Esophagus squamous epithelium (tissue), 5 donors: ENCODE data around the gene TMEM44. TPM values are rescaled to one million over a fixed set of nuclear protein-coding genes. Genes with fewer than 3 reads are reported as not detected.
"Not testable (repeated sequence)": the region's sequence is repeated elsewhere in the genome, so short reads cannot be mapped to it uniquely, and the experiment has no call there.

Source experiments
- DNase-seq: peaks from one replicate; lab custom pipeline; 2025; lab: John Stamatoyannopoulos, UW
- H3K27ac ChIP-seq, 4 donors: fragments of 200-600 bp; sonication (generic); one replicate each; pipeline ENCODE4 v1.5.1; 2016 to 2019; ENCODE audit warnings: mild to moderate bottlenecking in 1 of 4
- H3K27me3 ChIP-seq, 4 donors: fragments of 200-600 bp; sonication (generic); 1 replicate in 3 of 4; 2 replicates in 1 of 4; pipeline versions ENCODE4 v1.5.1 to v1.6.0; 2017 to 2021; ENCODE audit warnings: antibody characterized with exemption in 1 of 4
- H3K36me3 ChIP-seq, 3 donors: fragments of 200-600 bp; sonication (generic); one replicate each; pipeline ENCODE4 v1.5.1; 2016 to 2019
- H3K4me1 ChIP-seq, 3 donors: fragments of 200-600 bp; sonication (generic); one replicate each; pipeline ENCODE4 v1.5.1; 2017 to 2019
- H3K4me3 ChIP-seq, 4 donors: fragments of 200-600 bp; sonication (generic); 1 replicate in 3 of 4; 2 replicates in 1 of 4; pipeline ENCODE4 v1.5.1; 2016 to 2019; ENCODE audit warnings: mild to moderate bottlenecking in 2 of 4, moderate library complexity in 1 of 4
- H3K9me3 ChIP-seq, 3 donors: fragments of 200-600 bp; sonication (generic); one replicate each; pipeline ENCODE4 v1.5.1; 2016 to 2019
- CTCF ChIP-seq, 6 experiments: fragments of 450-650 bp in 4 of 6; fragments of 200-600 bp in 2 of 6; sonication (generic) in 2 of 6; IDR thresholded peaks; one replicate each; pipeline ENCODE4 v1.5.1; 2016 to 2019; ENCODE audit warnings: antibody characterized with exemption in 6 of 6, mild to moderate bottlenecking in 4 of 6, moderate library complexity in 4 of 6
- POLR2A ChIP-seq, 4 donors: fragments of 450-650 bp; IDR thresholded peaks; one replicate each; pipeline ENCODE4 v1.6.1; 2017; ENCODE audit warnings: antibody characterized with exemption in 4 of 4, mild to moderate bottlenecking in 4 of 4, moderate library complexity in 3 of 4
- WGBS, 2 donors: methylation state at CpG; one replicate each; pipeline ENCODE4 v1.1.5; 2018; 5-methylcytosine and 5-hydroxymethylcytosine counted together
- intact Hi-C: fragments of 100-400 bp; cut with DNase I; formaldehyde crosslinking; loops from one replicate; pipeline ENCODE4 v1.15.0; 2022
- total RNA-seq, 4 donors: library from RNA; depleted of rRNA; stranded (reverse); fragments of >200 nt; gene quantifications; one replicate each; pipeline ENCODE4 v1.1.0, GENCODE V29; 2016
- donor health status: DM: yes; HTN: yes; CAD: no.

The TMEM44 gene
- total RNA-seq, 4 donors from 2014 or later, result 4.7 to 11.9 (median 7.6) TPM

- H3K9me3 ChIP-seq, result no peaks in the 10 kb centered on the region
- H3K4me3 ChIP-seq, result no peak overlapping the region
- TF ChIP-seq CTCF (IDR thresholded peaks at IDR 0.05) (no peak), POLR2A (IDR thresholded peaks at IDR 0.05) (no peak)
- WGBS, 2 donors, result 82 to 88% methylated on average over 3 of the region's 3 CpGs
- H3K27ac ChIP-seq, result no peak overlapping the region
- intact Hi-C loops, result no loop called here
- DNase-seq, result no peak
- H3K4me1 ChIP-seq, result no peaks in the 10 kb centered on the region
- peaks cover 0 to 16% (median 0%) of the 10 kb centered on the region in 3 donors for H3K36me3 ChIP-seq
- H3K27me3 ChIP-seq, result no peaks in the 10 kb centered on the region
Observed at GRCh38 chr3:194606941-194607340, 26.3 kb downstream of the TMEM44 start.

- Histone ChIP-seq H3K27ac (no peak overlapping the region), H3K36me3 (peaks cover 0 to 16% (median 0%) of the 10 kb centered on the region in 3 donors), H3K4me1 (no peaks in the 10 kb centered on the region), H3K9me3 (no peaks in the 10 kb centered on the region), H3K4me3 (no peak overlapping the region), H3K27me3 (no peaks in the 10 kb centered on the region)
- intact Hi-C loops, result no loop called here
- WGBS, 2 donors, result 69 to 79% methylated on average over 8 of the region's 8 CpGs
- TF ChIP-seq POLR2A (IDR thresholded peaks at IDR 0.05), result no peak
- TF ChIP-seq CTCF (IDR thresholded peaks at IDR 0.05), result no peak
- DNase-seq, result no peak
Observed at GRCh38 chr3:194606163-194606562, 27.1 kb downstream of the TMEM44 start.

- DNase-seq, result not testable (repeated sequence)
Observed at GRCh38 chr3:194605314-194605713, 27.9 kb downstream of the TMEM44 start.

GRCh38 chr3:194604837-194605236, 28.4 kb downstream of the TMEM44 start:
- 90 to 98% methylated on average over 2 of the region's 2 CpGs for WGBS, 2 donors
- Histone ChIP-seq H3K27me3 (no peaks in the 10 kb centered on the region), H3K4me3 (no peak overlapping the region), H3K27ac (no peak overlapping the region), H3K4me1 (no peaks in the 10 kb centered on the region), H3K9me3 (no peaks in the 10 kb centered on the region), H3K36me3 (peaks cover 0 to 16% (median 0%) of the 10 kb centered on the region in 3 donors)
- no peak for DNase-seq
- TF ChIP-seq POLR2A (IDR thresholded peaks at IDR 0.05) (no peak), CTCF (IDR thresholded peaks at IDR 0.05) (peak in 2 of 6 experiments; percentile 8 to 15)
- intact Hi-C loops, result no loop called here

More at GRCh38 chr3:194605314-194605713, 27.9 kb downstream of the TMEM44 start:
- H3K27me3 ChIP-seq, H3K4me3 ChIP-seq, intact Hi-C loops, H3K9me3 ChIP-seq, H3K27ac ChIP-seq, H3K4me1 ChIP-seq: not testable (repeated sequence)
- 84 to 92% methylated on average over 7 of the region's 7 CpGs for WGBS, 2 donors
- peaks cover 0 to 16% (median 0%) of the 10 kb centered on the region in 3 donors for H3K36me3 ChIP-seq

- DNase-seq, result no peak
- WGBS, 2 donors, result 88 to 91% methylated on average over 7 to 10 of the region's 22 CpGs
- Histone ChIP-seq H3K4me1 (no peaks in the 10 kb centered on the region), H3K27ac (no peak overlapping the region), H3K36me3 (peaks cover 0 to 13% (median 0%) of the 10 kb centered on the region in 3 donors), H3K27me3 (no peaks in the 10 kb centered on the region), H3K4me3 (no peak overlapping the region), H3K9me3 (no peaks in the 10 kb centered on the region)
- TF ChIP-seq POLR2A (IDR thresholded peaks at IDR 0.05), result no peak
- intact Hi-C loops, result no loop called here
Observed at GRCh38 chr3:194604126-194604525, 29.1 kb downstream of the TMEM44 start.

GRCh38 chr3:194602669-194603171, 30.5 kb downstream of the TMEM44 start:
- Histone ChIP-seq H3K36me3 (peaks cover 0 to 9% (median 0%) of the 10 kb centered on the region in 3 donors), H3K4me1 (no peaks in the 10 kb centered on the region), H3K9me3 (no peaks in the 10 kb centered on the region), H3K27ac (no peak overlapping the region), H3K4me3 (no peak overlapping the region), H3K27me3 (no peaks in the 10 kb centered on the region)
- WGBS, 2 donors, result 75 to 92% methylated on average over 5 to 10 of the region's 10 CpGs
- TF ChIP-seq POLR2A (IDR thresholded peaks at IDR 0.05) (no peak), CTCF (IDR thresholded peaks at IDR 0.05) (no peak)
- intact Hi-C loops, result no loop called here
- no peak for DNase-seq
